ENCODE results near the gene EPHA3.

The EPHA3 gene

DNA sequence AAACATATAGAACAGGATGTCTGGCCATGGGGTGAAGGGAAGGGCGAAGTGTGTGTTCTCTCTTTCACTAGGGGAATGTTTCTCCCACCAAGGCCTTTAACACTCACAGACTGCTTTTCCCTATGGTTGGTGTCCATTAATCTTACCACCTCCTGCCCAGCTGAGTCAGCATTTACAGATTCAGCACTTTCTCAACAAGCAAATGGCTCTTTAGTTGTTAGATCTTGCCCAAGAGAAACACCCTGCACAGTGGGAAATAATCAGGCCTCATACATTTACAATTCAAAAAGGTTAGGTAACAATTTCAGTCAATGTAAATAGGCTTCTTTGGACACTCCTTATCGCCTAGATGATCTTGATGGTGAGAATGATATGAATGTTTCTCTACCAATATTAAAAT, 418.2 kb downstream of the EPHA3 start:
- no peaks in the 10 kb centered on the region for H3K27me3 ChIP-seq (ENCODE audit: control insufficient read depth in 3 of 3, insufficient read depth in 3 of 3, low read depth in 1 of 3, low read length in 3 of 3)
- no peak overlapping the region for H3K4ac ChIP-seq (ENCODE audit: low read length)
- no peak overlapping the region for H4K8ac ChIP-seq (ENCODE audit: low read depth, low read length)
- no peak overlapping the region for H3K18ac ChIP-seq (ENCODE audit: low read length)
- no peak overlapping the region for H3K23ac ChIP-seq (ENCODE audit: low read depth, low read length, poor library complexity)
- no peak overlapping the region for H3K9ac ChIP-seq (ENCODE audit: low read depth, low read length, poor library complexity)
- H3K27ac ChIP-seq (replicated peaks; ENCODE audit: low read length): no peak overlapping the region
- H2AK5ac ChIP-seq (ENCODE audit: low read depth, low read length): no peak overlapping the region
- peak overlapping the region; percentile 15 for H2AFZ ChIP-seq (ENCODE audit: low read length)
- peaks cover 2 to 21% of the 10 kb centered on the region in 2 donors for H3K4me1 ChIP-seq (ENCODE audit: control insufficient read depth in 2 of 2, insufficient read depth in 1 of 2, low read depth in 1 of 2, low read length in 2 of 2)
- no peak overlapping the region for H4K91ac ChIP-seq (ENCODE audit: low read depth, low read length, poor library complexity)
- no peak overlapping the region for H3K4me2 ChIP-seq (ENCODE audit: insufficient read depth, low read length, poor library complexity, severe bottlenecking)
- H3K79me1 ChIP-seq (ENCODE audit: low read depth, low read length): no peaks in the 10 kb centered on the region
- no peak overlapping the region for H2BK15ac ChIP-seq (ENCODE audit: low read length)
- WGBS, 2 donors (ENCODE audit: extremely low coverage in 2 of 2, insufficient read length in 2 of 2, insufficient replicate concordance in 1 of 2): no CpG with 5 or more reads among the region's 2 CpGs
- H2BK120ac ChIP-seq (ENCODE audit: low read depth, low read length): no peak overlapping the region
- H2BK5ac ChIP-seq (ENCODE audit: low read length): no peak overlapping the region
- H2BK12ac ChIP-seq (ENCODE audit: low read length): no peak overlapping the region
- H3K36me3 ChIP-seq (replicated peaks in 1 of 2; ENCODE audit: control insufficient read depth in 2 of 2, insufficient read depth in 2 of 2, low read length in 2 of 2): no peaks in the 10 kb centered on the region
- no peak overlapping the region for H3K4me3 ChIP-seq (ENCODE audit: low read length in 2 of 2)
- no peaks in the 10 kb centered on the region for H3K9me3 ChIP-seq (replicated peaks in 1 of 2; ENCODE audit: control insufficient read depth in 2 of 2, insufficient read depth in 1 of 2, low read depth in 1 of 2, low read length in 2 of 2)
- no peak for DNase-seq (ENCODE audit: low spot score)
- no peak overlapping the region for H3K14ac ChIP-seq (ENCODE audit: low read length)

- no peak overlapping the region for H4K8ac ChIP-seq (ENCODE audit: low read depth, low read length)
- H2BK12ac ChIP-seq (ENCODE audit: low read length): no peak overlapping the region
- H2AFZ ChIP-seq (ENCODE audit: low read length): peak overlapping the region; percentile 69
- no peak overlapping the region for H3K4me2 ChIP-seq (ENCODE audit: insufficient read depth, low read length, poor library complexity, severe bottlenecking)
- H4K91ac ChIP-seq (ENCODE audit: low read depth, low read length, poor library complexity): no peak overlapping the region
- no peak overlapping the region for H2BK120ac ChIP-seq (ENCODE audit: low read depth, low read length)
- H3K79me1 ChIP-seq (ENCODE audit: low read depth, low read length): no peaks in the 10 kb centered on the region
- no peaks in the 10 kb centered on the region for H3K36me3 ChIP-seq (replicated peaks in 1 of 2; ENCODE audit: control insufficient read depth in 2 of 2, insufficient read depth in 2 of 2, low read length in 2 of 2)
- H2BK5ac ChIP-seq (ENCODE audit: low read length): no peak overlapping the region
- no peak overlapping the region for H3K9ac ChIP-seq (ENCODE audit: low read depth, low read length, poor library complexity)
- peaks cover 2 to 21% of the 10 kb centered on the region in 2 donors for H3K4me1 ChIP-seq (ENCODE audit: control insufficient read depth in 2 of 2, insufficient read depth in 1 of 2, low read depth in 1 of 2, low read length in 2 of 2)
- H3K27ac ChIP-seq (replicated peaks; ENCODE audit: low read length): no peak overlapping the region
- no peak overlapping the region for H3K14ac ChIP-seq (ENCODE audit: low read length)
- DNase-seq (ENCODE audit: low spot score): peak; percentile 61
- H3K18ac ChIP-seq (ENCODE audit: low read length): no peak overlapping the region
- no peak overlapping the region for H3K4ac ChIP-seq (ENCODE audit: low read length)
- no peak overlapping the region for H3K4me3 ChIP-seq (ENCODE audit: low read length in 2 of 2)
- no peaks in the 10 kb centered on the region for H3K9me3 ChIP-seq (replicated peaks in 1 of 2; ENCODE audit: control insufficient read depth in 2 of 2, insufficient read depth in 1 of 2, low read depth in 1 of 2, low read length in 2 of 2)
- no peaks in the 10 kb centered on the region for H3K27me3 ChIP-seq (ENCODE audit: control insufficient read depth in 3 of 3, insufficient read depth in 3 of 3, low read depth in 1 of 3, low read length in 3 of 3)
- H2AK5ac ChIP-seq (ENCODE audit: low read depth, low read length): no peak overlapping the region
- no CpG with 5 or more reads among the region's 1 CpG for WGBS, 2 donors (ENCODE audit: extremely low coverage in 2 of 2, insufficient read length in 2 of 2, insufficient replicate concordance in 1 of 2)
- no peak overlapping the region for H3K23ac ChIP-seq (ENCODE audit: low read depth, low read length, poor library complexity)
- no peak overlapping the region for H2BK15ac ChIP-seq (ENCODE audit: low read length)
Measured at GRCh38 chr3:89527736-89528305, 420.4 kb downstream of the EPHA3 start.

Data from neuronal stem cell (in vitro differentiated cells).